GM12874 (cell line): ENCODE results near the gene AATF.

Experiments
- TF ChIP-seq, protein P1 (sequence below): IDR thresholded peaks from 2 replicates; pipeline ENCODE4 v1.5.1; 2011; ENCODE audit warnings: low read depth, mild to moderate bottlenecking, control low read depth, low read length, moderate library complexity; ENCODE audit not compliant: insufficient read depth

Gene AATF

DNA sequence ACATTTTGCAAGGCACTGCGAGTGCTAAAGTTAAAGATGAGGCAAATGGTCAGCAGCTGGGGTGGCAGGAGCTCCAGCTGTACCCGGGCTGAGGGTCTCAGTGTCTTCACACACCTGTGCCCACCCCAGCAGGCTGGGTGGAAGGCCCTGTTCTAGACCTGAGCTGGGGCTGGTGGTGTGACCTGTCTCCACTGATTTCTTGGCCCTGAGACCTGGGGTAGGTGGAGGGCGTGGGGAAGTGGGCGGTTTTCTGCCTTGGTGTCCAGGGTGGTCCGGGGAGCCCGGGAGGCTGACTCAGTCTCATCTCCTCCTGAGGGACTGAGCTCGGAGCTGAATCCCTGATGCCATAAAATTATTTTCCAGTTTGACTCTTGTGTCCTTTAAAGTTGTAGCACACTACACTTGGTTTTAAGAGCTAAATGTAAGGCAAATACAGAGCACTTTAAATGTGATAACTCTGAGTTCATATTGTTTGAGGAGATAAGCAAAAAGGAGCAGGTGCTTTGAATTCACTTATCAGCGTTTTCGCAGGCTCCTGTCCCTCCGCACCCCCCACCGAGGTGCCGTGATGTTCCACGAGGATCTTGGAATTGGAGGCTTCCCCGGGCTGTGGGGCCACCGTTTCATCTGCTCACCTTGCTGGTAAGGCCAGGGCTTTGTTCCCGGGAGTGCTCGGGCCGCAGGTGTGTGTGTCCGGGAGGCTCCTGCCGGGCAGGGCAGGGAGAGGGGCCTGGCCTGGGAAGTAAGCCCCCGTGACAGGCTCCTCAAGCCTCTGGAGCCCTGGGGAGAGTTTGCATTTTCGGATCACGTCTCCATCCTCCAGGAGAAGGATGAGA, 117.0 kb downstream of the AATF start:
- TF ChIP-seq, protein P1, sequence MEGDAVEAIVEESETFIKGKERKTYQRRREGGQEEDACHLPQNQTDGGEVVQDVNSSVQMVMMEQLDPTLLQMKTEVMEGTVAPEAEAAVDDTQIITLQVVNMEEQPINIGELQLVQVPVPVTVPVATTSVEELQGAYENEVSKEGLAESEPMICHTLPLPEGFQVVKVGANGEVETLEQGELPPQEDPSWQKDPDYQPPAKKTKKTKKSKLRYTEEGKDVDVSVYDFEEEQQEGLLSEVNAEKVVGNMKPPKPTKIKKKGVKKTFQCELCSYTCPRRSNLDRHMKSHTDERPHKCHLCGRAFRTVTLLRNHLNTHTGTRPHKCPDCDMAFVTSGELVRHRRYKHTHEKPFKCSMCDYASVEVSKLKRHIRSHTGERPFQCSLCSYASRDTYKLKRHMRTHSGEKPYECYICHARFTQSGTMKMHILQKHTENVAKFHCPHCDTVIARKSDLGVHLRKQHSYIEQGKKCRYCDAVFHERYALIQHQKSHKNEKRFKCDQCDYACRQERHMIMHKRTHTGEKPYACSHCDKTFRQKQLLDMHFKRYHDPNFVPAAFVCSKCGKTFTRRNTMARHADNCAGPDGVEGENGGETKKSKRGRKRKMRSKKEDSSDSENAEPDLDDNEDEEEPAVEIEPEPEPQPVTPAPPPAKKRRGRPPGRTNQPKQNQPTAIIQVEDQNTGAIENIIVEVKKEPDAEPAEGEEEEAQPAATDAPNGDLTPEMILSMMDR = no peak

DNA sequence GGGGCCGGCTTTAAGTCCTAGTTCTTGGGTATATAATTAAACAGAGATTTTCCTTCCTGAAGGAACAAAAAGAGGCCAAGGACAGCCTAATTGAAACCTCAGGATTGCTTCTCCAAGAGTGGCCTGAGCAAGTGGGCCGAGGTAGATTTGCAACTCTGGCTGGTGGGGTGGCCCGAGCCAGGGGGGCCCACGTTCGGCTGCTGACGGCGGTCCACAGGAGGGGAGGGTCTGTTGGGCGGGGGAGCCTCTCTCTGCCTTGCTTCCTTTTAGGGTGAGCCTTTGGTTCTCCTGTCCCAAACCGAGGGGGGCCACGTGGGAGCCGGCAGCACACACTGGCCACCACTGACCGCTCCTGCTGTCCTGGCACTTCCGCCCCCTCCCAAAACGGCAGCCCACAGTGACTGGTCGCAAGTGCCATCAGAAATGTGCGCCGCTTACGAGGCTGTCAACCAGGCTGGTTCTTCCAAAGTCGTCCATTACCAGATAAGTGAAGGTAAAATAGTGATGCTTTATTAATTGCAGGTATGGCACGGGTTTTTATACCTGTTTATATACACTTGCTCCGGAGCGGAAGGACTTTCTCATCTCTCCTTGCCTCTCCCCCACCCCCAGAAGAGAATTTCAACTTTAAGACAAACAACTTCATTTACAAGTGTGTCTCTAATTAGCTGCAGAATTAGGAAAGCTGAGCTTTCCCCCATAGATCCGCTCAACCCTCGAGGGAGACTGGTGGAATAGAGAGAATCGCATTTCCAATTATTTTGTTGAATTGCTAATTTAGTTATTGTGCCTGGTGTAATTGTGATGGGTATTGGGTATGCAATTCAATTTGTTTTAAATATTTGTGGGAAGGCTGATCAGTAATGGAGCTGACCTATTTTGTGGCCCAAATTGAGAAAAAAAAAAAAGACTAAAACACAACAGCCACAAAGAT, 117.8 kb downstream of the AATF start:
- TF ChIP-seq, protein P1 = no peak

DNA sequence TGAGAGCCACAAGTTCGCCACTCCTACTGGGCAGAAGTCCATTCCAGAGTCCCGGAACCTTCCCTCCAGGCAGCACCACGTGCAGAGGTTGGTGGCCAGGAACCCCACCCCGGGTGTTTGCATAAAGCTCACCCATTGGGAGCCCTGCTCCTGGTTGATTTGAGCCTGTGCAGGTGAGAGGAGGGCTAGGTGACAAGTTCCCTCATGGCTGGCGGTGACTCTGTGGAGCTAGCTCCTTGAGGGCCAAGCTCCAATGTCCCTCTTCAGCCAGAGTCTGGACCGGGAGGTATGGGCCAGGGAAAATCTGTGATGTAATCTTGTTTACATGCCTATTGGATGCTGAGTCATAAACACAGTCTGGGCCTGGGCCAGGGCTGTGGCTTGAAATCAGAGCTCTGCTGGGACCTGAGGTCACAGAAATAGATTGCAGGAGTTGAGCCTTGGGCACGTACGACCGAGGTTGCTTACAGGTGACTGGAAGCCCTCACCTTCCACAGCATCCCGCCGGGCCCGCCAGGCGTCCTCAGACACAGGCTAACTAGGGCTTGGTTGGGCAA, 118.9 kb downstream of the AATF start:
- TF ChIP-seq, protein P1 = no peak

DNA sequence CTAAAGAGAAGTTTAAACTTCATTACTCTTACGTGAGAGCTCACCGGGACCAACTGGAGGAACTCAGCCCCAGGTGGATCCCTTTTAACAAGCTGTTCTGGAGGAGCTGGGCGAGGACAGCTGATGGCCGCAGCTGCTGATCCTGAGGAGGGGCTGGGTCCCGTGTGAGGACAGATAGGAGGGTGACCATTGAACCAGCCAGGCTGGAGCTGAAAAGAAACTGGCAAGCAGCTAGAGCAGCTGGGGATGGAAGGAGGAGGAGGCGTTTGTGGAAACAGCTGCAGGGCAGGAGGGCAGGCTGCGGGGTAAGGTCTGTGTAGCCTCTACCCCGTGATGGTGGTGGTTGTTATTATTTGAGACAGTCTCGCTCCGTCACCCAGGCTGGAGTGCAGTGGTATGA, 119.5 kb downstream of the AATF start:
- TF ChIP-seq, protein P1 = no peak

DNA sequence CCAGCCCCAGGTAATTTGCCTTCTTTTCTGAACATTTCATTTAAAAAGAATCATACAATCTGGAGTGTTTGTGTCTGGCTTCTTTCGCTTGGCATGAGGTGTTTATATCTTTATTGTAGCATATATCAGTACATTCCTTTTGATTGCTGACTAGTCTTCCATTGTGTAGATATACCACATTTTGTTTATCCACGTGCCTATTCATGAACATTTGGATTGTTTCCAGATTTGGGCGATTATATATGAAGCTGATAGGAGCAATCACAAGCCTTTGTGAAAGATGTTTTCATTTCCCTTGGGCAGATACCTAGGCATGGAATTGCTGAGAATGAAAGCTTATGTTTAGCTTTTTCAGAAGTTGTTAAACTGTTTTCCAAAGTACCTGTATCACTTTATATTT, 120.3 kb downstream of the AATF start:
- TF ChIP-seq, protein P1 = no peak

DNA sequence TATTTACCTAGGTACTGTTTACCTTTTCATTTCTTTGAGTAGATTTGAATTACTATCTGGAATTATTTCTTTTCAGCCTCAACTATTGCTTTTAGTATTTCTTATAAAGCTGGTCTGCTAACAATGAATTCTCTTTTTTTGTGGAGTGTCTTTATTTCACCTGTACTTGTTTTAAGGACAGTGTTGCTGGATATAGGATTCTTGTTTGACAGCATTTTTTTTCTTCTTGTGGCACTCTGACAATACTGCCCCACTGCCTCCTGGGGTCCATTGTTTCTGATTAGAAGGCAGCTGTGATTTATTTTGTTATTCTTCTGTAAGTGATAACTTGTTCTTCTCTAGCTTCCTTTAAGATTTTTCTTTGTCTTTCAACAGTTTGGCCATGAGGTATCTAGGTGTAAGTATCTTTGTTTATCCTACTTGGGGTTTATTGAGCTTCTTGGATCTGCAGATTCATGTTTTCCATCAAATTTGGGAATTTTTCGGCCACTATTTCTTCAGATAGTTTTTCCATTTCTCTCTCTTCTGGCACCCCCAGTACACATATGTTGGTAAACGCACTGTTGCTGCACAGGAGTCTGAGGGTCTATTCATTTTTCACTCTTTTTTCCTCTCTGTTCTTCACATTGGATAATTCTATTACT, 130.4 kb downstream of the AATF start:
- TF ChIP-seq, protein P1 = no peak

DNA sequence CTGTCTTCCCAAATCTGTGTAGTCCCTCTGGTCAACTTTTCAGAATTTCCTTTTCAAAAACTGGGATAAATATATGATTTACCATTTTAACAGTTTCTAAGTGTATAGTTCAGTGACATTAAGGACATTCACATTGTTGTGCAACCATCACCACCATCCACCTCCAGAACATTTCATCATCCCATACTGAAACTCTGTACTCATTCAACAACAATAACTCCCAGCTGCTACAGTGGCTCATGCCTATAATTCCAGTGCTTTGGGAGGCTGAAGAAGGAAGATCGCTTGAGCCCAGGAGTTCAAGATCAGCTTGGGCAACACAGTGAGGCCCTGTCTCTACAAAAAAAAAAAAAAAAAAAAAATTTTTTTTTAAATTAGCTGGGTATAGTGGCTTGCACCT, 131.0 kb downstream of the AATF start:
- TF ChIP-seq, protein P1 = no peak
